Measurements from ENCODE around the gene ORAI1. TPM values are rescaled to one million over a fixed set of nuclear protein-coding genes. Genes with fewer than 3 reads are reported as not detected.

The ORAI1 gene
- total and polyA plus RNA-seq, 12 donors: 1.8 to 18.1 (median 8.8) TPM

DNA sequence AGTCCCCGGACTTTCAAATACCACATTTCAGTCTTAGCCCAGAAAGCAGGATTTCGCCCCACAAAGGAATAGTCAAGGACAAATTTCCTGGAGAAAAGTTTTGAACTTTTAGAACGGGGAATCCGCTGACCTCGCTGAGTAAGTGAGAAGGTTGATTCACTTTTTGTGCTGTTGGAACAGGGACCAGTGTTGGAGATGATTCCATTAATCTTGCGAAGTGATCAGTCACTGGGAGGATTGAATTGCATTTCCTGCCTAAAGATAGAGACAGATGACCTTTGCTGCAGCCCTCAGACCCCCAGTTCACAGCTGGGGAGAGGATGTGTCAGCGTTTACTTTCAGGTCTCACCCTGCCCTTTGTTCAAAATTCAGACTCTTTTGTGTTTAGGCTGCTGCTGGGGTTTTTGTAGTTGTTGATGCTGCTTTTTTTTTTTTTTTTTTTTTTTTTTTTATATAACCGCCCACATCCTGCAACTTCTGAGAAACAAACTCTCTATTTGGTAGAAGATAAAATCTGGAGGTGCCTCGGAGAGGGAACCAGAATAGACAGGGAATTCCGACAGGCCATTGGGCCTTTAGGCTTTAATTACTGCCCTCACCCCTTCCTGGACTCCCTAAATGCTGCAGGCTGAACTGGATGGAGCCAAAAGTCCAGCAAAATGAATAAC, 35.7 kb upstream of the ORAI1 start:
- TF ChIP-seq, protein P1, sequence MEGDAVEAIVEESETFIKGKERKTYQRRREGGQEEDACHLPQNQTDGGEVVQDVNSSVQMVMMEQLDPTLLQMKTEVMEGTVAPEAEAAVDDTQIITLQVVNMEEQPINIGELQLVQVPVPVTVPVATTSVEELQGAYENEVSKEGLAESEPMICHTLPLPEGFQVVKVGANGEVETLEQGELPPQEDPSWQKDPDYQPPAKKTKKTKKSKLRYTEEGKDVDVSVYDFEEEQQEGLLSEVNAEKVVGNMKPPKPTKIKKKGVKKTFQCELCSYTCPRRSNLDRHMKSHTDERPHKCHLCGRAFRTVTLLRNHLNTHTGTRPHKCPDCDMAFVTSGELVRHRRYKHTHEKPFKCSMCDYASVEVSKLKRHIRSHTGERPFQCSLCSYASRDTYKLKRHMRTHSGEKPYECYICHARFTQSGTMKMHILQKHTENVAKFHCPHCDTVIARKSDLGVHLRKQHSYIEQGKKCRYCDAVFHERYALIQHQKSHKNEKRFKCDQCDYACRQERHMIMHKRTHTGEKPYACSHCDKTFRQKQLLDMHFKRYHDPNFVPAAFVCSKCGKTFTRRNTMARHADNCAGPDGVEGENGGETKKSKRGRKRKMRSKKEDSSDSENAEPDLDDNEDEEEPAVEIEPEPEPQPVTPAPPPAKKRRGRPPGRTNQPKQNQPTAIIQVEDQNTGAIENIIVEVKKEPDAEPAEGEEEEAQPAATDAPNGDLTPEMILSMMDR (IDR thresholded peaks at IDR 0.05): no peak
- Histone ChIP-seq H3K4me3 (peak overlapping the region in 8 of 10 donors; percentile 36 to 57 (median 51)), H3K36me3 (no peaks in the 10 kb centered on the region), H3K27me3 (no peaks in the 10 kb centered on the region), H3K4me1 (peaks cover 0 to 15% (median 7%) of the 10 kb centered on the region in 9 donors), H3K9me3 (no peaks in the 10 kb centered on the region), H3K27ac (peak overlapping the region in 9 of 10 donors; percentile 56 to 94 (median 75))
- ATAC-seq (peak in 7 of 8 donors; percentile 43 to 73 (median 59)), DNase-seq (peak in 1 of 2 donors; percentile 21)
- WGBS, 2 donors: 30 to 45% methylated on average over 10 of the region's 10 CpGs
- intact Hi-C loops (cut with DNase I): no loop called here

- Histone ChIP-seq H3K9me3 (no peaks in the 10 kb centered on the region), H3K27ac (no peak overlapping the region), H3K27me3 (no peaks in the 10 kb centered on the region), H3K4me3 (no peak overlapping the region), H3K36me3 (no peaks in the 10 kb centered on the region), H3K4me1 (peaks cover 0 to 15% (median 7%) of the 10 kb centered on the region in 9 donors)
- intact Hi-C loops (cut with DNase I): no loop called here
- TF ChIP-seq, protein P1 (IDR thresholded peaks at IDR 0.05): no peak
- DNase-seq (no peak), ATAC-seq (no peak)
- WGBS, 2 donors: 60 to 68% methylated on average over 4 of the region's 4 CpGs
Measured at GRCh38 chr12:121592320-121592719, 34.0 kb upstream of the ORAI1 start.

GRCh38 chr12:121595520-121595919, 30.8 kb upstream of the ORAI1 start:
- WGBS, 2 donors: 96% methylated on average over 12 of the region's 12 CpGs
- H3K9me3 ChIP-seq: no peaks in the 10 kb centered on the region
- H3K4me1 ChIP-seq: peaks cover 0 to 12% (median 6%) of the 10 kb centered on the region in 9 donors
- intact Hi-C loops (cut with DNase I): no loop called here
- TF ChIP-seq, protein P1 (IDR thresholded peaks at IDR 0.05): no peak
- no peak overlapping the region for H3K27ac ChIP-seq
- no peak for ATAC-seq
- H3K36me3 ChIP-seq: no peaks in the 10 kb centered on the region
- DNase-seq: no peak
- H3K27me3 ChIP-seq: no peaks in the 10 kb centered on the region
- H3K4me3 ChIP-seq: no peak overlapping the region

DNA sequence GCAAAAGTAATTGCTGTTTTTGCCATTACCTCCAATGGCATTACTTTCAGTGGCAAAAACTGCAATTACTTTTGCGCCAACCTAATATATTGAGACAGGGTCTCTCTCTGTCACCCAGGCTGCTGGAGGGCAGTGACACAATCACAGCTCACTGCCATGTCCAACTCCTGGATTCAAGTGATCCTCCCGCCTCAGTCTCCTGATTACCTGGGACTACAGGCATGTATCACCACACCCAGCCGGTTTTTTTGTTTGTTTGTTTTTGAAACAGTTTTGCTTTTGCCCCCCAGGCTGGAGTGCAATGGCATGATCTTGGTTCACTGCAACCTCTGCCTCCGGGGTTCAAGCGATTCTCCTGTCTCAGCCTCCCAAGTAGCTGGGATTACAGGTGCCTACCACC, 29.8 kb upstream of the ORAI1 start:
- no peaks in the 10 kb centered on the region for H3K36me3 ChIP-seq
- no peak overlapping the region for H3K4me3 ChIP-seq
- WGBS, 2 donors: 95 to 98% methylated on average over 5 of the region's 5 CpGs
- TF ChIP-seq, protein P1 (IDR thresholded peaks at IDR 0.05): no peak
- no peak overlapping the region for H3K27ac ChIP-seq
- DNase-seq (no peak), ATAC-seq (no peak)
- H3K27me3 ChIP-seq: no peaks in the 10 kb centered on the region
- no peaks in the 10 kb centered on the region for H3K9me3 ChIP-seq
- H3K4me1 ChIP-seq: peaks cover 0 to 2% (median 0%) of the 10 kb centered on the region in 9 donors
- intact Hi-C loops (cut with DNase I): no loop called here
